HepG2 (cell line): ENCODE data around the gene CCNB1IP1. TPM values are rescaled to one million over a fixed set of nuclear protein-coding genes. Genes with fewer than 3 reads are reported as not detected.

ENCODE experiments used
- AGO2 ChIP-seq: fragments of 200-400 bp; formaldehyde crosslinking; optimal IDR thresholded peaks from 2 replicates; pipeline ENCODE3; 2017; ENCODE audit warnings: mild to moderate bottlenecking, low read depth, low read length, moderate library complexity
- ARNT2 ChIP-seq: sonication (generic); formaldehyde crosslinking; IDR thresholded peaks from 2 replicates; pipeline ENCODE4 v1.8.0; 2022; ENCODE audit warnings: mild to moderate bottlenecking, low read depth, missing genetic modification reagents, moderate library complexity
- FOSL1 ChIP-seq: sonication (generic); formaldehyde crosslinking; IDR thresholded peaks from 2 replicates; pipeline ENCODE4 v1.9.0; 2021; ENCODE audit warnings: missing genetic modification reagents, borderline replicate concordance
- GFI1 ChIP-seq: sonication (generic); formaldehyde crosslinking; IDR thresholded peaks from 2 replicates; pipeline ENCODE4 v1.5.0; 2020; ENCODE audit warnings: missing genetic modification reagents, mild to moderate bottlenecking, borderline replicate concordance
- HOXA9 ChIP-seq: sonication (generic); formaldehyde crosslinking; IDR thresholded peaks from 2 replicates; pipeline ENCODE4 v1.8.1; 2022; ENCODE audit warnings: missing genetic modification reagents, mild to moderate bottlenecking, moderate library complexity, borderline replicate concordance
- MTF1 ChIP-seq: sonication (generic); formaldehyde crosslinking; IDR thresholded peaks from 2 replicates; pipeline ENCODE4 v1.5.0; 2020; ENCODE audit warnings: missing genetic modification reagents
- MYC ChIP-seq: sonication (generic); formaldehyde crosslinking; IDR thresholded peaks from 2 replicates; pipeline ENCODE4 v1.9.0; 2021; ENCODE audit warnings: missing genetic modification reagents, borderline replicate concordance
- MYNN ChIP-seq: sonication (generic); formaldehyde crosslinking; IDR thresholded peaks from 2 replicates; pipeline ENCODE4 v1.4.0; 2020; ENCODE audit warnings: mild to moderate bottlenecking, low read depth, missing genetic modification reagents
- NFE2L2 ChIP-seq: fragments of 150-350 bp; IDR thresholded peaks from 2 replicates; pipeline ENCODE4 v1.6.1; 2014; ENCODE audit warnings: low read length
- RAD51 ChIP-seq: fragments of 450-650 bp; IDR thresholded peaks from 2 replicates; pipeline ENCODE4 v1.6.1; 2016; ENCODE audit warnings: borderline replicate concordance
- RARA ChIP-seq: IDR thresholded peaks from 2 replicates; pipeline ENCODE4 v1.6.1; 2016; ENCODE audit warnings: missing genetic modification reagents, missing compliant biosample characterization
- RARG ChIP-seq: sonication (generic); formaldehyde crosslinking; IDR thresholded peaks from 2 replicates; pipeline ENCODE4 v1.4.0; 2020; ENCODE audit warnings: low read depth, mild to moderate bottlenecking, missing genetic modification reagents
- SOX6 ChIP-seq, 2 experiments: fragments of 450-650 bp in 1 of 2; sonication (generic) in 1 of 2; formaldehyde crosslinking in 1 of 2; IDR thresholded peaks; 2 replicates each; pipeline versions ENCODE4 v1.4.0 to v1.6.1; 2017 to 2020; ENCODE audit warnings: antibody characterized with exemption in 1 of 2, mild to moderate bottlenecking in 1 of 2, missing genetic modification reagents in 1 of 2
- SYNCRIP ChIP-seq: fragments of 200-400 bp; formaldehyde crosslinking; IDR thresholded peaks from 2 replicates; pipeline ENCODE4 v1.6.1; 2018; ENCODE audit warnings: mild to moderate bottlenecking, low read depth, low read length; ENCODE audit not compliant: insufficient read depth
- TARDBP ChIP-seq: sonication (generic); formaldehyde crosslinking; IDR thresholded peaks from 2 replicates; pipeline ENCODE4 v1.8.0; 2022; ENCODE audit warnings: mild to moderate bottlenecking, missing genetic modification reagents
- YY1 ChIP-seq: IDR thresholded peaks from 2 replicates; pipeline ENCODE4 v1.6.1; 2011; ENCODE audit warnings: low read length, low read depth, moderate library complexity, mild to moderate bottlenecking; ENCODE audit not compliant: insufficient read depth, insufficient replicate concordance
- ZBTB2 ChIP-seq: sonication (generic); formaldehyde crosslinking; IDR thresholded peaks from 2 replicates; pipeline ENCODE4 v1.8.0; 2022; ENCODE audit warnings: low read depth, missing genetic modification reagents
- ZBTB49 ChIP-seq: sonication (generic); formaldehyde crosslinking; IDR thresholded peaks from 2 replicates; pipeline ENCODE4 v1.4.0; 2020; ENCODE audit warnings: missing genetic modification reagents, borderline replicate concordance
- ZNF24 ChIP-seq: fragments of 450-650 bp; IDR thresholded peaks from 2 replicates; pipeline ENCODE4 v1.6.1; 2017; ENCODE audit warnings: antibody characterized with exemption, mild to moderate bottlenecking
- ZNF614 ChIP-seq: IDR thresholded peaks from 2 replicates; pipeline ENCODE4 v1.6.1; 2018; ENCODE audit warnings: missing biosample characterization, missing genetic modification reagents, inconsistent platforms, borderline replicate concordance
- ZNF616 ChIP-seq: sonication (generic); formaldehyde crosslinking; IDR thresholded peaks from 2 replicates; pipeline ENCODE4 v1.5.0; 2020; ENCODE audit warnings: low read depth, mild to moderate bottlenecking, missing genetic modification reagents
- ZNF703 ChIP-seq: sonication (generic); formaldehyde crosslinking; IDR thresholded peaks from 2 replicates; pipeline ENCODE4 v1.5.1; 2020; ENCODE audit warnings: missing genetic modification reagents, mild to moderate bottlenecking, moderate library complexity, borderline replicate concordance
- polyA plus RNA-seq, 8 experiments: library from polyadenylated mRNA; depleted of rRNA in 3 of 8; stranded (reverse) in 7 of 8; unstranded in 1 of 8; fragments of >200 nt; fragmentation: Illumina TruSeq in 4 of 8; extraction: Trizol in 4 of 8; gene quantifications; 2 replicates each; pipeline versions ENCODE4 v1.2.1 to v1.2.3, GENCODE V29; 2011 to 2016; ENCODE audit warnings: low read depth in 4 of 8, missing spikeins in 1 of 8, mixed read lengths in 1 of 8; ENCODE audit not compliant: insufficient read depth in 1 of 8
- total RNA-seq, 5 experiments: library from RNA; depleted of rRNA; stranded (reverse); fragments of >200 nt; fragmentation: Illumina TruSeq; extraction: Trizol; gene quantifications; 2 replicates each; pipeline ENCODE4 v1.2.3, GENCODE V29; 2016; ENCODE audit warnings: low read depth in 1 of 5
- TF ChIP-seq, protein P1 (sequence below): sonication (generic); formaldehyde crosslinking; IDR thresholded peaks from 2 replicates; pipeline ENCODE4 v1.5.1; 2020; ENCODE audit warnings: missing genetic modification reagents, mild to moderate bottlenecking, borderline replicate concordance
- TF ChIP-seq, protein P2 (sequence below): sonication (generic); formaldehyde crosslinking; IDR thresholded peaks from 2 replicates; pipeline ENCODE4 v1.5.1; 2020; ENCODE audit warnings: missing genetic modification reagents, mild to moderate bottlenecking, borderline replicate concordance

The CCNB1IP1 gene
- total and polyA plus RNA-seq, 2 of the 13 experiments (the other 11 are each of a cell fraction or from before 2014, with no cell fraction given): 98.3 to 125 TPM

- TF ChIP-seq ARNT2 (CRISPR knock-in tag) (no peak; the same call in none of the 2 replicates), SYNCRIP (no peak), MYNN (0 out of 2 replicates have a peak, but pooled peaks have one; percentile 34), ZNF614 (peak; percentile 93), ZNF24 (peak; percentile 83; the same call in 1 of the 2 replicates), MYC (peak; percentile 87; the same call in 1 of the 2 replicates), TARDBP (CRISPR knock-in tag) (peak; percentile 98), RARA (CRISPR knock-in tag) (peak; percentile 50; the same call in 1 of the 2 replicates), ZNF616 (CRISPR knock-in tag) (no peak; the same call in 1 of the 2 replicates), ZNF703 (CRISPR knock-in tag) (no peak), RARG (CRISPR knock-in tag) (0 out of 2 replicates have a peak, but pooled peaks have one; percentile 49), YY1 (peak; percentile 92), HOXA9 (CRISPR knock-in tag) (peak; percentile 70; the same call in 1 of the 2 replicates), NFE2L2 (no peak; the same call in 1 of the 2 replicates), AGO2 (no peak), ZBTB2 (CRISPR knock-in tag) (peak; percentile 90), FOSL1 (CRISPR knock-in tag) (no peak), MTF1 (CRISPR knock-in tag) (no peak), ZBTB49 (CRISPR knock-in tag) (no peak), RAD51 (no peak), GFI1 (CRISPR knock-in tag) (peak; percentile 74), SOX6 (IDR thresholded peaks at IDR 0.05) (no peak), SOX6 (CRISPR knock-in tag; IDR thresholded peaks at IDR 0.05) (peak; percentile 88)
- TF ChIP-seq, protein P1, sequence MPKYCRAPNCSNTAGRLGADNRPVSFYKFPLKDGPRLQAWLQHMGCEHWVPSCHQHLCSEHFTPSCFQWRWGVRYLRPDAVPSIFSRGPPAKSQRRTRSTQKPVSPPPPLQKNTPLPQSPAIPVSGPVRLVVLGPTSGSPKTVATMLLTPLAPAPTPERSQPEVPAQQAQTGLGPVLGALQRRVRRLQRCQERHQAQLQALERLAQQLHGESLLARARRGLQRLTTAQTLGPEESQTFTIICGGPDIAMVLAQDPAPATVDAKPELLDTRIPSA (CRISPR knock-in tag): peak; percentile 94; the same call in 1 of the 2 replicates
- TF ChIP-seq, protein P2, sequence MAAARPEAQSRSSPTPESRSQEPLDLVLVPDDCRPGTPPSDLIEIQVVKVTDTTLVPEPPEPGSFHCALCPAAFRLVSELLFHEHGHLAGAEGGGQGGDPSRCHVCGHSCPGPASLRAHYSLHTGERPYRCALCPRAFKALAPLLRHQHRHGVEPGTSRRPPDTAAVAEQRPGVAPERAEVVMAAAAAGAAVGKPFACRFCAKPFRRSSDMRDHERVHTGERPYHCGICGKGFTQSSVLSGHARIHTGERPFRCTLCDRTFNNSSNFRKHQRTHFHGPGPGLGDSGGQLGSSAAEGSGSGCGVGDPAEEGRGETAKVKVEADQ (CRISPR knock-in tag): 0 out of 2 replicates have a peak, but pooled peaks have one; percentile 36
Observed at GRCh38 chr14:20343092-20343861, 10.2 kb upstream of the CCNB1IP1 start, which contains the start of gene PARP2 (continued).
